Measurements from ENCODE around the gene OOEP. TPM values are rescaled to one million over a fixed set of nuclear protein-coding genes. Genes with fewer than 3 reads are reported as not detected.

Gene OOEP
- total and polyA plus RNA-seq, 8 donors = 0.18 TPM; not detected in 7

- TF ChIP-seq POLR2A (IDR thresholded peaks at IDR 0.05) (no peak), CTCF (IDR thresholded peaks at IDR 0.05) (no peak), POLR2AphosphoS5 (IDR thresholded peaks at IDR 0.05) (no peak), EP300 (IDR thresholded peaks at IDR 0.05) (no peak)
- Histone ChIP-seq H3K27me3 (peaks cover 0 to 4% (median 2%) of the 10 kb centered on the region in 3 donors), H3K27ac (no peak overlapping the region), H3K4me3 (no peak overlapping the region), H3K9me3 (no peaks in the 10 kb centered on the region), H3K36me3 (no peaks in the 10 kb centered on the region), H3K4me1 (no peaks in the 10 kb centered on the region)
- intact Hi-C loops (cut with DNase I; ENCODE audit: low total_unique reads) = no loop called here
- DNase-seq = no peak
Measured at GRCh38 chr6:73343164-73343563, 26.5 kb downstream of the OOEP start.

- intact Hi-C loops (cut with DNase I; ENCODE audit: low total_unique reads) = no loop called here
- Histone ChIP-seq H3K36me3 (no peaks in the 10 kb centered on the region), H3K27me3 (no peaks in the 10 kb centered on the region), H3K4me3 (no peak overlapping the region), H3K9me3 (no peaks in the 10 kb centered on the region), H3K27ac (no peak overlapping the region), H3K4me1 (no peaks in the 10 kb centered on the region)
- TF ChIP-seq CTCF (IDR thresholded peaks at IDR 0.05) (no peak), EP300 (IDR thresholded peaks at IDR 0.05) (no peak)
- DNase-seq = no peak
- WGBS, 5 donors = 80 to 85% (median 83%) methylated on average over 3 to 5 of the region's 5 CpGs
Measured at GRCh38 chr6:73342174-73342573, 27.5 kb downstream of the OOEP start.

GRCh38 chr6:73341335-73341734, 28.4 kb downstream of the OOEP start:
- Histone ChIP-seq H3K27me3 (no peaks in the 10 kb centered on the region), H3K27ac (no peak overlapping the region), H3K4me1 (no peaks in the 10 kb centered on the region), H3K4me3 (no peak overlapping the region), H3K9me3 (no peaks in the 10 kb centered on the region), H3K36me3 (no peaks in the 10 kb centered on the region)
- TF ChIP-seq CTCF (IDR thresholded peaks at IDR 0.05) (no peak), POLR2A (IDR thresholded peaks at IDR 0.05) (no peak), EP300 (IDR thresholded peaks at IDR 0.05) (no peak), POLR2AphosphoS5 (IDR thresholded peaks at IDR 0.05) (no peak)
- WGBS, 5 donors = 76 to 92% (median 86%) methylated on average over 1 of the region's 1 CpG
- intact Hi-C loops (cut with DNase I; ENCODE audit: low total_unique reads) = no loop called here
- no peak for DNase-seq

- no peaks in the 10 kb centered on the region for H3K9me3 ChIP-seq
- no peaks in the 10 kb centered on the region for H3K4me1 ChIP-seq
- H3K27me3 ChIP-seq = no peaks in the 10 kb centered on the region
- H3K27ac ChIP-seq = no peak overlapping the region
- no peak for DNase-seq
- 33 to 37% (median 36%) methylated on average over 2 of the region's 2 CpGs for WGBS, 5 donors
- TF ChIP-seq EP300 (IDR thresholded peaks at IDR 0.05) (no peak), CTCF (IDR thresholded peaks at IDR 0.05) (no peak), POLR2AphosphoS5 (IDR thresholded peaks at IDR 0.05) (no peak), POLR2A (IDR thresholded peaks at IDR 0.05) (no peak)
- intact Hi-C loops (cut with DNase I; ENCODE audit: low total_unique reads) = no loop called here
- no peaks in the 10 kb centered on the region for H3K36me3 ChIP-seq
- H3K4me3 ChIP-seq = no peak overlapping the region
Measured at GRCh38 chr6:73340048-73340447, 29.6 kb downstream of the OOEP start.

All from stomach (tissue), 9 donors.